Ishikawa (cell line): ENCODE measurements around the gene TTC6.

Experiments used
- CEBPB ChIP-seq: IDR thresholded peaks from 2 replicates; pipeline ENCODE4 v1.6.1; 2012
- CREB1 ChIP-seq: IDR thresholded peaks from 2 replicates; pipeline ENCODE4 v1.6.1; 2012; ENCODE audit warnings: low read depth
- EGR1 ChIP-seq: IDR thresholded peaks from 2 replicates; pipeline ENCODE4 v1.6.1; 2012
- MAX ChIP-seq: IDR thresholded peaks from 2 replicates; pipeline ENCODE4 v1.6.1; 2012
- RAD21 ChIP-seq: IDR thresholded peaks from 2 replicates; pipeline ENCODE4 v1.6.1; 2012; ENCODE audit warnings: low read depth
- TAF1 ChIP-seq: IDR thresholded peaks from 2 replicates; pipeline ENCODE4 v1.6.1; 2012; ENCODE audit warnings: low read depth, mild to moderate bottlenecking
- TCF12 ChIP-seq: IDR thresholded peaks from 2 replicates; pipeline ENCODE4 v1.6.1; 2012; ENCODE audit warnings: low read depth
- USF1 ChIP-seq: IDR thresholded peaks from 2 replicates; pipeline ENCODE4 v1.6.1; 2012
- YY1 ChIP-seq: IDR thresholded peaks from 2 replicates; pipeline ENCODE4 v1.6.1; 2012; ENCODE audit warnings: low read depth
- ZBTB7A ChIP-seq: IDR thresholded peaks from 2 replicates; pipeline ENCODE4 v1.6.1; 2012; ENCODE audit warnings: low read depth

GRCh38 chr14:37551119-37551518, 44.3 kb upstream of the TTC6 start:
- TF ChIP-seq USF1, result no peak
- no peak for TF ChIP-seq YY1
- TF ChIP-seq CEBPB, result no peak
- TF ChIP-seq RAD21, result no peak
- TF ChIP-seq TCF12, result no peak
- TF ChIP-seq TAF1, result no peak
- TF ChIP-seq ZBTB7A, result no peak
- TF ChIP-seq CREB1, result no peak
- no peak for TF ChIP-seq MAX
- no peak for TF ChIP-seq EGR1
